Uterus (tissue), 4 donors: ENCODE results near the gene ABLIM2. TPM values are rescaled to one million over a fixed set of nuclear protein-coding genes. Genes with fewer than 3 reads are reported as not detected.

Source experiments
- DNase-seq, 2 donors: peaks; one replicate each; pipeline ENCODE4 v3.0.0-alpha.2; 2019 to 2020
- H3K27ac ChIP-seq, 2 donors: fragments of 200-600 bp; sonication (generic); 1 replicate in 1 of 2; 2 replicates in 1 of 2; pipeline ENCODE4 v1.5.1; 2016 to 2018
- H3K27me3 ChIP-seq, 2 donors: fragments of 200-600 bp; sonication (generic); one replicate each; pipeline ENCODE4 v1.5.1; 2018 to 2019; ENCODE audit warnings: control low read depth in 1 of 2
- H3K36me3 ChIP-seq, 2 donors: fragments of 200-600 bp; sonication (generic); one replicate each; pipeline ENCODE4 v1.5.1; 2019; ENCODE audit warnings: control low read depth in 1 of 2
- H3K4me1 ChIP-seq, 2 donors: fragments of 200-600 bp; sonication (generic); one replicate each; pipeline ENCODE4 v1.5.1; 2018 to 2019; ENCODE audit warnings: control low read depth in 1 of 2
- H3K4me3 ChIP-seq, 2 donors: fragments of 200-600 bp; sonication (generic); 1 replicate in 1 of 2; 2 replicates in 1 of 2; pipeline ENCODE4 v1.5.1; 2018 to 2019; ENCODE audit warnings: mild to moderate bottlenecking in 1 of 2
- H3K9me3 ChIP-seq, 2 donors: fragments of 200-600 bp; sonication (generic); one replicate each; pipeline ENCODE4 v1.5.1; 2019; ENCODE audit warnings: control low read depth in 1 of 2
- POLR2A ChIP-seq, 2 donors: fragments of 450-650 bp; IDR thresholded peaks; one replicate each; pipeline ENCODE4 v1.6.1; 2016; ENCODE audit warnings: antibody characterized with exemption in 2 of 2, mild to moderate bottlenecking in 1 of 2, moderate library complexity in 1 of 2
- intact Hi-C: fragments of 100-400 bp; cut with DNase I; formaldehyde crosslinking; loops from one replicate; pipeline ENCODE4 v1.15.1; 2023; ENCODE audit warnings: low total_unique reads
- total RNA-seq, 4 donors: library from RNA; depleted of rRNA in 3 of 4; stranded (reverse); fragments of >200 nt in 3 of 4; gene quantifications; one replicate each; pipeline versions ENCODE4 v1.1.0 to v1.2.4, GENCODE V29; 2014 to 2023
- TF ChIP-seq, protein P1 (sequence below), 4 experiments: fragments of 200-600 bp in 2 of 4; fragments of 450-650 bp in 2 of 4; sonication (generic) in 2 of 4; IDR thresholded peaks; one replicate each; pipeline ENCODE4 v1.5.1; 2016 to 2019; ENCODE audit warnings: antibody characterized with exemption in 4 of 4, mild to moderate bottlenecking in 2 of 4, moderate library complexity in 1 of 4
- donor health status: DM: yes; HTN: yes; CAD: no.

The ABLIM2 gene
- total RNA-seq, 4 donors from 2014 or later, result 0.77 to 6.0 (median 1.5) TPM

DNA sequence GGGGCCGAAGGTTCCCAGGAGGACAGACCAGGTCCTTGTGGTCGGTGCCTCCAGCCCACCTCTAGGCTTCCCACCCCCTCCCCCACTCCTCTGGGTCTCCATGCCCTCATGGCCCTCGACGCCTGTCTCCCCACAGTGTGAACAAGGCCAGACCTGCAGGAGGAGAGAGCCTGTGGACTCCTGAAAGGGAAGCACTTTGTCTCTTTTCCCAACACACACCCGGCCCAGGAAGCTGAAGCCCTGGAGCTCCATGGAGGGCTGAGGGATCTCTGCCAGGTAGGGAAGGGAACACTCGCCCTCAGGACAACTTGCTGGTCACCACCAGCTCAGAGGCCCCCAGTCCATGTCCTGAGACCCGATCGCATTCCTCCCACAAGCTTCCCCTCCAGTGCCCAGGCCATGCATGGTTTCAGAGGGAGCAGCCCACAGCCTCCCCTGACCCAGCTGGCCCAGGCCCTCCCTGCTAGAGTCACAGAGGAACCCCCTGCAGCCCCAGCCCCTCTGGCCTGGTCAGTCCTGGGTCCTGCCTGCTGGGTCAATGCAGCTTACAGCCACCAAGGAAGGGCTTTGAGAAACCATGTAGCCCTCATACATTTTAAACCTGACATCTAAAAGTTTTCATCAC is 60.8 kb downstream of the ABLIM2 start:
- Histone ChIP-seq H3K27me3 (no peaks in the 10 kb centered on the region), H3K36me3 (no peaks in the 10 kb centered on the region), H3K9me3 (peaks cover 0 to 9% of the 10 kb centered on the region in 2 donors), H3K4me1 (no peaks in the 10 kb centered on the region), H3K27ac (no peak overlapping the region), H3K4me3 (no peak overlapping the region)
- TF ChIP-seq POLR2A (IDR thresholded peaks at IDR 0.05), result no peak
- TF ChIP-seq, protein P1, sequence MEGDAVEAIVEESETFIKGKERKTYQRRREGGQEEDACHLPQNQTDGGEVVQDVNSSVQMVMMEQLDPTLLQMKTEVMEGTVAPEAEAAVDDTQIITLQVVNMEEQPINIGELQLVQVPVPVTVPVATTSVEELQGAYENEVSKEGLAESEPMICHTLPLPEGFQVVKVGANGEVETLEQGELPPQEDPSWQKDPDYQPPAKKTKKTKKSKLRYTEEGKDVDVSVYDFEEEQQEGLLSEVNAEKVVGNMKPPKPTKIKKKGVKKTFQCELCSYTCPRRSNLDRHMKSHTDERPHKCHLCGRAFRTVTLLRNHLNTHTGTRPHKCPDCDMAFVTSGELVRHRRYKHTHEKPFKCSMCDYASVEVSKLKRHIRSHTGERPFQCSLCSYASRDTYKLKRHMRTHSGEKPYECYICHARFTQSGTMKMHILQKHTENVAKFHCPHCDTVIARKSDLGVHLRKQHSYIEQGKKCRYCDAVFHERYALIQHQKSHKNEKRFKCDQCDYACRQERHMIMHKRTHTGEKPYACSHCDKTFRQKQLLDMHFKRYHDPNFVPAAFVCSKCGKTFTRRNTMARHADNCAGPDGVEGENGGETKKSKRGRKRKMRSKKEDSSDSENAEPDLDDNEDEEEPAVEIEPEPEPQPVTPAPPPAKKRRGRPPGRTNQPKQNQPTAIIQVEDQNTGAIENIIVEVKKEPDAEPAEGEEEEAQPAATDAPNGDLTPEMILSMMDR (IDR thresholded peaks at IDR 0.05), result no peak
- DNase-seq, result no peak
- intact Hi-C loops, result no loop called here

DNA sequence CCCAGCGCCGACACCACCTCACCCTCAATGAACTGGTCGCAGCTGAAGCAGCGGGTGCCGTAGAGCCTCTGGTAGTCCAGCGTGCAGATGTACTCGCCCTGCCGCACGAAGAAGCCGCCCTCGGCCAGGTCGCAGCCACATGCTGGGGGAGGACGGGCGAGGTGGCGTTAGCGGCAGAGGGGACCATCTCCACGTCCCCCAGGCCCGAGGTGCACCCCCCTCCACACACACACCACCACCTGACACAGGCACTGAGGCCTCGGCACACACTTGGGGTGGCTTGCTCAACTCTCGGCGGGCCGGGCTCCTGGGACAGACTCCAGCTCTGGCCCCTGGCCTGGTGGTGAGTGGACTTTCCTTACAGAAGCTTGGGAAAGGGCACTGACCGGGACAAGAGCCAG is 61.5 kb downstream of the ABLIM2 start:
- Histone ChIP-seq H3K36me3 (no peaks in the 10 kb centered on the region), H3K27me3 (no peaks in the 10 kb centered on the region), H3K9me3 (peaks cover 0 to 9% of the 10 kb centered on the region in 2 donors), H3K4me1 (no peaks in the 10 kb centered on the region), H3K27ac (no peak overlapping the region), H3K4me3 (no peak overlapping the region)
- intact Hi-C loops, result no loop called here
- DNase-seq, result no peak
- no peak for TF ChIP-seq POLR2A (IDR thresholded peaks at IDR 0.05)
- TF ChIP-seq, protein P1 (IDR thresholded peaks at IDR 0.05), result no peak

DNA sequence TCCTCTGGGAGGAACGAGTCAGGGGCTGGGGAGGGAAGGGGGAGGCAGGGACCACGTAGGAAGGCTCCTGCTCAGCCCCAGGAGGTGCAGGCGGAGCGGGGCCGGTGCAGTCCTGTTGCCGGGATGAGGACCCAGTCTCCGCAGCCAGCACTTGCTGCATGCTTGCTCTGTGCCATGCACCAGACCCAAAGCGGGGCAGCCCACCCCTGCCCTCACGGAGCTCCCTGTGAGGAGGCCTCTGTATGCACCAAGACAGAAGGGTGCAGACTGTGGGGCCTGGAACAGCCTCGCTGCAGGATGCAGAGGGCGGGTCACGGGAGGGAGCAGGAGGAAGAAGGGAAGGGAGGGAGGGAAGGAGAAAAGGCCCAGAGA is 61.9 kb downstream of the ABLIM2 start:
- H3K4me3 ChIP-seq, result no peak overlapping the region
- no peaks in the 10 kb centered on the region for H3K27me3 ChIP-seq
- peaks cover 0 to 9% of the 10 kb centered on the region in 2 donors for H3K9me3 ChIP-seq
- no peak for TF ChIP-seq POLR2A (IDR thresholded peaks at IDR 0.05)
- TF ChIP-seq, protein P1 (IDR thresholded peaks at IDR 0.05), result no peak
- H3K36me3 ChIP-seq, result no peaks in the 10 kb centered on the region
- H3K4me1 ChIP-seq, result no peaks in the 10 kb centered on the region
- intact Hi-C loops, result no loop called here
- DNase-seq, result no peak
- no peak overlapping the region for H3K27ac ChIP-seq

DNA sequence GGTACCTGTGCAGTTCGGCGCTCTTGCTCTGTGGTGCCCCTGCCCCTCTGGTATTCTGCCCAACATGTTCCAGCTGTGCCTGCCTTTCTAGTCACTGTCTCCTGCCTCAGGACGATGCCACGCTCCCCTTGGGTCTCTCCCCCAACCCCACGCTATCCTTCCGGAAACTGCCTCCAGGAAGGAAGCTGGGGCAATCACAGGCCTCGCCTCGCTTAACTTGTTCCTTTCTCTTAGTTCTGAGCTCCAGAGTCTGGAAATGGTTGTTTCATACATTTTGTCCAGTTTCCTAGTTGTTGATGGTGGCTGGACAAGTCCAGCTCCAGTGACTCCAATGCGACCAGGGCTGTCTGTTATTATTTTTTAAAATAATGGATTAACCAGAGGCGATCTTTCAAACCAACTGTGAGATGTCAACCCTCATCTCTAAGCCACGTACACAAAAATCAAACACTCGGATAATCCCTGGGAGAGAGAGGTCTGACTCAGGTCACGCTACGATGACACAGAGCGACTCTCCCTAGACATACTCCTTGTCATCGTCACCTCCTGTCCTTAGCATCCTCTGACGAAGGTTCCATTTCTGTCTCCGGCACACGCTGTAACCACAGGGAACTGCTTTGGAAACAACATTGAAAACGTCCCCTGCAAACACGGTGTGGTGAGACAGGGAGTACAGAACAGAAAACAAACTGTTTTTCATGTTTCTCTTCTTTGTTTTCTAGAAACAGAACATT is 62.5 kb downstream of the ABLIM2 start:
- Histone ChIP-seq H3K27ac (no peak overlapping the region), H3K27me3 (no peaks in the 10 kb centered on the region), H3K36me3 (no peaks in the 10 kb centered on the region), H3K9me3 (peaks cover 0 to 9% of the 10 kb centered on the region in 2 donors), H3K4me3 (no peak overlapping the region), H3K4me1 (no peaks in the 10 kb centered on the region)
- TF ChIP-seq POLR2A (IDR thresholded peaks at IDR 0.05), result no peak
- TF ChIP-seq, protein P1 (IDR thresholded peaks at IDR 0.05), result no peak
- no peak for DNase-seq
- intact Hi-C loops, result no loop called here

DNA sequence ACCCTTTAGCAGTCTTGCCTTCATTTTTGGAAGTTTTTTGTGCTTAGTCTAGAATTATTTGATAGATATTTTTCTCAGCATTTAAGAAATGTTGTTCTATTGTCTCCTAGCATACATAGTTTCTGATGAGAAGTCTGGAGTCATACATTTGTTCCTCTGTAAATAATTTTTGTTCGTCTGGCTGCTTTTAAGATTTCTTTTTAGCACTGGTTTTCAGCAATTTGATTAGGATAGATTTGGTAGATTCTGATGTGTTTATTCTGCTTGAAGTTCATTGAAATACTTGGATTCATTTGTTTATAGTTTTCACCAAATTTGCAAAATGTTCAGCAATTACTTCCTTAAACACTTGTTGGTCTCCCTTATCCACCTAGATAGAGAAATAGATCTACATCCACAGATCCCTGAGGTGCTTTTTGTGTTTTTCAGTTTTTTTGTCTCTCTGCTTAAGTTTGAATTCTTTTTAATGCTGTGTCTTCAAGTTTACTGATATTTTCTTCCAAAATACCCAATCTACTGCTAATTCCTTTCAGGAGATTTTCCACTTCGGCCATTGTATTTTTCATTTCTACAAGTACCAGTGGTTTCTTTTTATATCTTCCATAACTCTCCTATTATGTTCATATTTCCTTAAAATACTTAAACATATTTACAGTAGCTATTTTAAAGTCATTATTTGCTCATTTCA is 64.9 kb downstream of the ABLIM2 start:
- no peak for TF ChIP-seq POLR2A (IDR thresholded peaks at IDR 0.05)
- TF ChIP-seq, protein P1 (IDR thresholded peaks at IDR 0.05), result no peak
- intact Hi-C loops, result no loop called here
- Histone ChIP-seq H3K27me3 (no peaks in the 10 kb centered on the region), H3K4me3 (no peak overlapping the region), H3K36me3 (no peaks in the 10 kb centered on the region), H3K27ac (no peak overlapping the region), H3K4me1 (no peaks in the 10 kb centered on the region), H3K9me3 (peaks cover 0 to 9% of the 10 kb centered on the region in 2 donors)
- no peak for DNase-seq
